Keratinocyte (primary cell): ENCODE measurements around the gene ABLIM2.

ENCODE experiments used
- EZH2 ChIP-seq: IDR thresholded peaks from one replicate; pipeline ENCODE4 v1.6.1; 2012; ENCODE audit warnings: inconsistent platforms, mild to moderate bottlenecking, low read length, moderate library complexity
- TF ChIP-seq, protein P1 (sequence below), 3 experiments: IDR thresholded peaks in 1 of 3; conservative IDR thresholded peaks in 1 of 3; optimal IDR thresholded peaks in 1 of 3; 2 replicates in 2 of 3; 3 replicates in 1 of 3; pipeline versions ENCODE3 to v1.5.1; 2011; ENCODE audit warnings: low read length in 3 of 3, mild to moderate bottlenecking in 3 of 3, moderate library complexity in 2 of 3, control low read depth in 1 of 3, inconsistent platforms in 1 of 3; ENCODE audit not compliant: insufficient read depth in 2 of 3; ENCODE audit errors: extremely low read depth in 1 of 3

DNA sequence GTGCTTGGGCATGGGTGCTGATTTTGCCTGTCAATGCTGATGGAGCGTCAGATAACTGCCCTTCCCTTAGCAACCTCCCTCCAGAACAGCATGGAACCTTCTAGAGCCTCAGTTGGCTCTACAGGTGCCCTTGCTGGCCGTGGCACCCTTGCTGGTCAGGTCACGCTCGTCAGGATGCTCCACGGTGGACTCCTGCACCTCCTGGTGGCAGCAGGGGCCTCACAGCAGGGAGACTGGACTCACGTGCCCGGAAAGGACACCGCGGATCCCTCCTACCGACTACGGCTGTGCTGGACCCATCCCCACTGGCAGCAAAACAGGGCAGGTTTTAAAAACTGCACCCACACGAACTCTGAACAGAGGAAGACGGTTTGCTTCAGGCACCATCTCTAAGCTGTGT, 136.8 kb downstream of the ABLIM2 start:
- TF ChIP-seq, protein P1, sequence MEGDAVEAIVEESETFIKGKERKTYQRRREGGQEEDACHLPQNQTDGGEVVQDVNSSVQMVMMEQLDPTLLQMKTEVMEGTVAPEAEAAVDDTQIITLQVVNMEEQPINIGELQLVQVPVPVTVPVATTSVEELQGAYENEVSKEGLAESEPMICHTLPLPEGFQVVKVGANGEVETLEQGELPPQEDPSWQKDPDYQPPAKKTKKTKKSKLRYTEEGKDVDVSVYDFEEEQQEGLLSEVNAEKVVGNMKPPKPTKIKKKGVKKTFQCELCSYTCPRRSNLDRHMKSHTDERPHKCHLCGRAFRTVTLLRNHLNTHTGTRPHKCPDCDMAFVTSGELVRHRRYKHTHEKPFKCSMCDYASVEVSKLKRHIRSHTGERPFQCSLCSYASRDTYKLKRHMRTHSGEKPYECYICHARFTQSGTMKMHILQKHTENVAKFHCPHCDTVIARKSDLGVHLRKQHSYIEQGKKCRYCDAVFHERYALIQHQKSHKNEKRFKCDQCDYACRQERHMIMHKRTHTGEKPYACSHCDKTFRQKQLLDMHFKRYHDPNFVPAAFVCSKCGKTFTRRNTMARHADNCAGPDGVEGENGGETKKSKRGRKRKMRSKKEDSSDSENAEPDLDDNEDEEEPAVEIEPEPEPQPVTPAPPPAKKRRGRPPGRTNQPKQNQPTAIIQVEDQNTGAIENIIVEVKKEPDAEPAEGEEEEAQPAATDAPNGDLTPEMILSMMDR (optimal IDR thresholded peaks at IDR 0.05 in 1 of 3, IDR thresholded peaks at IDR 0.05 in 1 of 3, conservative IDR thresholded peaks at IDR 0.05 in 1 of 3; ENCODE audit: extremely low read depth in 1 of 3, insufficient read depth in 2 of 3, low read length in 3 of 3) = peak in 1 of 3 experiments; percentile 29
- no peak for TF ChIP-seq EZH2
